ENCODE results near the gene DARS1. TPM values are rescaled to one million over a fixed set of nuclear protein-coding genes. Genes with fewer than 3 reads are reported as not detected.

Gene DARS1
- total RNA-seq, 1 experiment from 2014 or later: 63.0 TPM

DNA sequence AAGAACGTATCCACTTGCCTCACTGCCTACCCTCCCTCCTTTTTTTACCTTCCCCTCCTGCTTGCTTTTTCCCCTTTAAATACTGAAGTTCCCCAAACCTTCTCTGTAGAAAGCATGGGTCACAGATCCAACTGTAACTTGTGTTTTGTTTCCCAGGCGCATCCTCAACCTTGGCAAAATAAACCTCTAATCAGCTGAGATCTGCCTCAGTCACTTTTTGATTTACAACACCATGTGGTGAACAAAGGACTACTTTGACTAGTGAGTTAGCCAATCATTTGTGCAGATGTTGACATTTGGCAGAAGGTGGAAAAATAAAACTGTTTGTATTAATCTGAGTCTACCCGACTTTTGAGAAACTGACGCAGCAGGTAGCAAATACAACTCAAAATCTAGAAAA is 85.9 kb downstream of the DARS1 start:
- POLR2A ChIA-PET (ENCODE audit: unreplicated experiment): no interaction called here
- H3K27ac ChIP-seq: no peak overlapping the region

DNA sequence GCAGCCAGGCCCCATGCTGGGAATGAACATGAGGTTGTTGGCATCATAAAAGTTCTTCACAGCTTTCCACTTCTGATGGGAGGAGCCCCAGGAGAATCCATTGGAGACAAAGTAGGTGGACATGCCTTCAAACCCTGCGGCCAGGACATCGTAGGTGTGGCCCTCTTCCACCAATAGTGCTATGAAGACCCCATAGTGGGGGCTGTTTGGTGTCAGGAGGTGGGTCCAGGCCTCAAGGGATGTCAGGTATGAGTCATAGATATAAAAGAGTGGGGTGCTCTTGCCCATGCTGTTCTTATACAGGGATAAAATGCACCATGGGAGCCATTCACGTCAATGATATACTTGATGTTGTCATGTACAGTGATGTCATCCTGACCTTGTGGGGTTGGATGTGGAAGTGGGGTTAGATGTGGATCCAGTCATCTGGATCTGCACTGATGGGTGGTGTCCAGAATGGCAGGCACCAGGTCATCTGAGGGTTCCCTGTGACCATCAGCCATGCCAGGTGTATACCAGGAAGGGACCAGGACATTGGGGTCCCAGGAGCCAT is 87.1 kb downstream of the DARS1 start:
- H4K20me1 ChIP-seq (ENCODE audit: insufficient read depth): no peaks in the 10 kb centered on the region
- no peak overlapping the region for H3K27ac ChIP-seq
- intact Hi-C loops (cut with micrococcal nuclease; ENCODE audit: unreplicated experiment): no loop called here
- H3K9me3 ChIP-seq (ENCODE audit: insufficient read depth, low read depth): no peaks in the 10 kb centered on the region
- no peaks in the 10 kb centered on the region for H3K27me3 ChIP-seq (ENCODE audit: insufficient read depth, low read depth)
- no peaks in the 10 kb centered on the region for H3K4me1 ChIP-seq (replicated peaks; ENCODE audit: insufficient read depth)
- POLR2A ChIA-PET (ENCODE audit: unreplicated experiment): no interaction called here
- H2AFZ ChIP-seq: no peak overlapping the region
- H3K79me2 ChIP-seq (ENCODE audit: low read depth): no peaks in the 10 kb centered on the region
- H3K9me2 ChIP-seq (ENCODE audit: insufficient read depth): no peaks in the 10 kb centered on the region
- no peak for TF ChIP-seq EZH2 (IDR thresholded peaks at IDR 0.05; ENCODE audit: low read depth)
- TF ChIP-seq, protein P1, sequence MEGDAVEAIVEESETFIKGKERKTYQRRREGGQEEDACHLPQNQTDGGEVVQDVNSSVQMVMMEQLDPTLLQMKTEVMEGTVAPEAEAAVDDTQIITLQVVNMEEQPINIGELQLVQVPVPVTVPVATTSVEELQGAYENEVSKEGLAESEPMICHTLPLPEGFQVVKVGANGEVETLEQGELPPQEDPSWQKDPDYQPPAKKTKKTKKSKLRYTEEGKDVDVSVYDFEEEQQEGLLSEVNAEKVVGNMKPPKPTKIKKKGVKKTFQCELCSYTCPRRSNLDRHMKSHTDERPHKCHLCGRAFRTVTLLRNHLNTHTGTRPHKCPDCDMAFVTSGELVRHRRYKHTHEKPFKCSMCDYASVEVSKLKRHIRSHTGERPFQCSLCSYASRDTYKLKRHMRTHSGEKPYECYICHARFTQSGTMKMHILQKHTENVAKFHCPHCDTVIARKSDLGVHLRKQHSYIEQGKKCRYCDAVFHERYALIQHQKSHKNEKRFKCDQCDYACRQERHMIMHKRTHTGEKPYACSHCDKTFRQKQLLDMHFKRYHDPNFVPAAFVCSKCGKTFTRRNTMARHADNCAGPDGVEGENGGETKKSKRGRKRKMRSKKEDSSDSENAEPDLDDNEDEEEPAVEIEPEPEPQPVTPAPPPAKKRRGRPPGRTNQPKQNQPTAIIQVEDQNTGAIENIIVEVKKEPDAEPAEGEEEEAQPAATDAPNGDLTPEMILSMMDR (conservative IDR thresholded peaks at IDR 0.05): no peak
- CTCF ChIA-PET: no interaction called here
- H3K4me3 ChIP-seq: no peak overlapping the region
- H3K36me3 ChIP-seq (ENCODE audit: low read depth): no peaks in the 10 kb centered on the region
- no peak for DNase-seq
- no peak overlapping the region for H3K4me2 ChIP-seq
- no peaks in the 10 kb centered on the region for H3F3A ChIP-seq (ENCODE audit: insufficient read depth, low read depth)
- no TSS peak for BruUV-seq (replicated peaks)

More for the DNA sequence above, 85.9 kb downstream of the DARS1 start:
- Histone ChIP-seq H3F3A (ENCODE audit: insufficient read depth, low read depth) (no peaks in the 10 kb centered on the region), H3K4me2 (no peak overlapping the region), H3K9me2 (ENCODE audit: insufficient read depth) (no peaks in the 10 kb centered on the region), H3K4me3 (no peak overlapping the region), H3K79me2 (ENCODE audit: low read depth) (no peaks in the 10 kb centered on the region), H3K27me3 (ENCODE audit: insufficient read depth, low read depth) (no peaks in the 10 kb centered on the region), H4K20me1 (ENCODE audit: insufficient read depth) (no peaks in the 10 kb centered on the region), H2AFZ (no peak overlapping the region), H3K4me1 (replicated peaks; ENCODE audit: insufficient read depth) (no peaks in the 10 kb centered on the region), H3K36me3 (ENCODE audit: low read depth) (no peaks in the 10 kb centered on the region), H3K9me3 (ENCODE audit: insufficient read depth, low read depth) (no peaks in the 10 kb centered on the region)
- BruUV-seq (replicated peaks): no TSS peak
- CTCF ChIA-PET: no interaction called here
- intact Hi-C loops (cut with micrococcal nuclease; ENCODE audit: unreplicated experiment): no loop called here
- TF ChIP-seq, protein P1 (conservative IDR thresholded peaks at IDR 0.05): no peak
- no peak for TF ChIP-seq EZH2 (IDR thresholded peaks at IDR 0.05; ENCODE audit: low read depth)
- no peak for DNase-seq

DNA sequence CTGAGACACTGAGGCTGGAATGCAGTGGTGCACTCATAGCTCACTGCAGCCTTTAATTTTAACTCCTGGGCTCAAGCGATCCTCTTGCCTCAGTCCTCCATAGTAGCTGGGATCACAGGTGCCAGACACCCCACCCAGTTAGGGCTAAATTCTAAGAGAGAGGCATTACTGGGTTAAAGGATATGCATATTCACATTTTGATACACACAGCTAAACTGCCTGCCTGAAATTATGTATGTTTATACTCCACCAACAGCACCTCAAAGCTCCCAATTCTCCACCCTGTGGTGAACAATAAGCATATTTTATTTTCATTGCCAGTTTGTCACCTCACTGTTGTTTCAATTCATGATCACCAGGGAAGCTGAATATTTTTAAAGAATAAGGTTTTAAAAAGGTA is 90.5 kb downstream of the DARS1 start:
- no peaks in the 10 kb centered on the region for H3K79me2 ChIP-seq (ENCODE audit: low read depth)
- intact Hi-C loops (cut with micrococcal nuclease; ENCODE audit: unreplicated experiment): no loop called here
- H4K20me1 ChIP-seq (ENCODE audit: insufficient read depth): no peaks in the 10 kb centered on the region
- H3K27ac ChIP-seq: no peak overlapping the region
- no peaks in the 10 kb centered on the region for H3K9me2 ChIP-seq (ENCODE audit: insufficient read depth)
- no peak for TF ChIP-seq EZH2 (IDR thresholded peaks at IDR 0.05; ENCODE audit: low read depth)
- no peak overlapping the region for H2AFZ ChIP-seq
- POLR2A ChIA-PET (ENCODE audit: unreplicated experiment): no interaction called here
- BruUV-seq (replicated peaks): no TSS peak
- no peaks in the 10 kb centered on the region for H3K36me3 ChIP-seq (ENCODE audit: low read depth)
- no peak overlapping the region for H3K4me3 ChIP-seq
- CTCF ChIA-PET: no interaction called here
- no peak for DNase-seq
- no peaks in the 10 kb centered on the region for H3K9me3 ChIP-seq (ENCODE audit: insufficient read depth, low read depth)
- no peaks in the 10 kb centered on the region for H3F3A ChIP-seq (ENCODE audit: insufficient read depth, low read depth)
- no peaks in the 10 kb centered on the region for H3K27me3 ChIP-seq (ENCODE audit: insufficient read depth, low read depth)
- no peak overlapping the region for H3K4me2 ChIP-seq
- no peaks in the 10 kb centered on the region for H3K4me1 ChIP-seq (replicated peaks; ENCODE audit: insufficient read depth)

DNA sequence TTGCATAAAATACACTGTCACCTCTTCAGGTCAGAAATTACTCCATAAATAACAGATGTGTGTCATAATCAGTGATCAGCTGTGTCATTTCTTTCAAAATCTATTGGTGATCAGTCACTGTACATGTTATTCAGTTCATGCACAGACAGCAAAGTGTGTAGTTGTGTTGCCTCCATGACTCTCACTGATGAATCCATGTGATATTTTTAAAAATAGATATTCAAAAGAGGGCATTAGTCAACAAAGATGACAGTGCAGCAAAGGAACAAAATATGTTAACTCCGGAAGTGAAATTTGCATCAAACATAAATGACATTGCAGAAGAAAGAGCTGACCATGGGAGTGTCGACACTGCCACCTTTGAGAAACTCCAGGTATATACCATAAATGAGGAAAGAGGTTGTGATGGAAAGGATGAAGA is 92.0 kb downstream of the DARS1 start:
- Histone ChIP-seq H3K36me3 (ENCODE audit: low read depth) (no peaks in the 10 kb centered on the region), H3K27me3 (ENCODE audit: insufficient read depth, low read depth) (no peaks in the 10 kb centered on the region), H3K4me1 (replicated peaks; ENCODE audit: insufficient read depth) (no peaks in the 10 kb centered on the region), H3K27ac (no peak overlapping the region), H3K79me2 (ENCODE audit: low read depth) (no peaks in the 10 kb centered on the region), H3K9me2 (ENCODE audit: insufficient read depth) (no peaks in the 10 kb centered on the region), H4K20me1 (ENCODE audit: insufficient read depth) (no peaks in the 10 kb centered on the region), H3F3A (ENCODE audit: insufficient read depth, low read depth) (no peaks in the 10 kb centered on the region), H3K4me2 (no peak overlapping the region), H3K4me3 (no peak overlapping the region), H3K9me3 (ENCODE audit: insufficient read depth, low read depth) (no peaks in the 10 kb centered on the region), H2AFZ (no peak overlapping the region)
- intact Hi-C loops (cut with micrococcal nuclease; ENCODE audit: unreplicated experiment): no loop called here
- no TSS peak for BruUV-seq (replicated peaks)
- no peak for DNase-seq
- CTCF ChIA-PET: no interaction called here
- POLR2A ChIA-PET (ENCODE audit: unreplicated experiment): no interaction called here
- TF ChIP-seq, protein P1 (conservative IDR thresholded peaks at IDR 0.05): no peak

Data from PC-9 (cell line).